ENCODE data around the gene CORO6. TPM values are rescaled to one million over a fixed set of nuclear protein-coding genes. Genes with fewer than 3 reads are reported as not detected.

The CORO6 gene
- polyA plus RNA-seq, 2 donors, result 12.6 to 22.5 TPM

GRCh38 chr17:29588017-29588561, 34.6 kb downstream of the CORO6 start:
- H3K9me3 ChIP-seq (ENCODE audit: control insufficient read depth in 2 of 2, insufficient read depth in 1 of 2, low read depth in 1 of 2, low read length in 1 of 2), result no peaks in the 10 kb centered on the region
- H3K4me1 ChIP-seq (ENCODE audit: control insufficient read depth in 2 of 2, insufficient read depth in 2 of 2, low read length in 1 of 2), result peaks cover 16 to 56% of the 10 kb centered on the region in 2 donors
- peak overlapping the region; percentile 78 to 80 for H3K4me3 ChIP-seq (ENCODE audit: low read depth in 1 of 2, low read length in 2 of 2)
- 14 to 22% methylated on average over 8 of the region's 8 CpGs for WGBS, 2 donors
- peak overlapping the region; percentile 72 to 84 for H3K27ac ChIP-seq (ENCODE audit: low read depth in 2 of 2, low read length in 1 of 2)
- peaks cover 0 to under 1% of the 10 kb centered on the region in 2 donors for H3K36me3 ChIP-seq (ENCODE audit: control insufficient read depth in 2 of 2, insufficient read depth in 2 of 2, low read length in 1 of 2)
- H3K27me3 ChIP-seq (ENCODE audit: control insufficient read depth in 1 of 2, insufficient read depth in 2 of 2, low read length in 2 of 2), result no peaks in the 10 kb centered on the region

- 57 to 68% methylated on average over 6 of the region's 6 CpGs for WGBS, 2 donors
- Histone ChIP-seq H3K4me3 (ENCODE audit: low read depth in 1 of 2, low read length in 2 of 2) (peak overlapping the region in 1 of 2 donors; percentile 78), H3K4me1 (ENCODE audit: control insufficient read depth in 2 of 2, insufficient read depth in 2 of 2, low read length in 1 of 2) (peaks cover 19 to 60% of the 10 kb centered on the region in 2 donors), H3K27ac (ENCODE audit: low read depth in 2 of 2, low read length in 1 of 2) (no peak overlapping the region), H3K27me3 (ENCODE audit: control insufficient read depth in 1 of 2, insufficient read depth in 2 of 2, low read length in 2 of 2) (no peaks in the 10 kb centered on the region), H3K9me3 (ENCODE audit: control insufficient read depth in 2 of 2, insufficient read depth in 1 of 2, low read depth in 1 of 2, low read length in 1 of 2) (no peaks in the 10 kb centered on the region), H3K36me3 (ENCODE audit: control insufficient read depth in 2 of 2, insufficient read depth in 2 of 2, low read length in 1 of 2) (peaks cover 0 to 5% of the 10 kb centered on the region in 2 donors)
Measured at GRCh38 chr17:29587591-29587990, 35.1 kb downstream of the CORO6 start.

- Histone ChIP-seq H3K27me3 (ENCODE audit: control insufficient read depth in 1 of 2, insufficient read depth in 2 of 2, low read length in 2 of 2) (no peaks in the 10 kb centered on the region), H3K4me3 (ENCODE audit: low read depth in 1 of 2, low read length in 2 of 2) (no peak overlapping the region), H3K9me3 (ENCODE audit: control insufficient read depth in 2 of 2, insufficient read depth in 1 of 2, low read depth in 1 of 2, low read length in 1 of 2) (no peaks in the 10 kb centered on the region), H3K4me1 (ENCODE audit: control insufficient read depth in 2 of 2, insufficient read depth in 2 of 2, low read length in 1 of 2) (peaks cover 19 to 58% of the 10 kb centered on the region in 2 donors), H3K36me3 (ENCODE audit: control insufficient read depth in 2 of 2, insufficient read depth in 2 of 2, low read length in 1 of 2) (peaks cover 2 to 7% of the 10 kb centered on the region in 2 donors), H3K27ac (ENCODE audit: low read depth in 2 of 2, low read length in 1 of 2) (peak overlapping the region in 1 of 2 donors; percentile 19)
- WGBS, 2 donors, result 50 to 73% methylated on average over 7 to 9 of the region's 9 CpGs
Measured at GRCh38 chr17:29586676-29587469, 35.8 kb downstream of the CORO6 start.

GRCh38 chr17:29585080-29585751, 37.5 kb downstream of the CORO6 start:
- Histone ChIP-seq H3K27ac (ENCODE audit: low read depth in 2 of 2, low read length in 1 of 2) (peak overlapping the region; percentile 11 to 50), H3K4me1 (ENCODE audit: control insufficient read depth in 2 of 2, insufficient read depth in 2 of 2, low read length in 1 of 2) (peaks cover 15 to 53% of the 10 kb centered on the region in 2 donors), H3K4me3 (ENCODE audit: low read depth in 1 of 2, low read length in 2 of 2) (peak overlapping the region in 1 of 2 donors; percentile 5), H3K9me3 (ENCODE audit: control insufficient read depth in 2 of 2, insufficient read depth in 1 of 2, low read depth in 1 of 2, low read length in 1 of 2) (no peaks in the 10 kb centered on the region), H3K27me3 (ENCODE audit: control insufficient read depth in 1 of 2, insufficient read depth in 2 of 2, low read length in 2 of 2) (no peaks in the 10 kb centered on the region), H3K36me3 (ENCODE audit: control insufficient read depth in 2 of 2, insufficient read depth in 2 of 2, low read length in 1 of 2) (peaks cover 2 to 16% of the 10 kb centered on the region in 2 donors)
- 70 to 76% methylated on average over 8 of the region's 8 CpGs for whole genome bisulfite sequencing, 2 donors

- Histone ChIP-seq H3K27ac (ENCODE audit: low read depth in 2 of 2, low read length in 1 of 2) (peak overlapping the region; percentile 11 to 50), H3K4me1 (ENCODE audit: control insufficient read depth in 2 of 2, insufficient read depth in 2 of 2, low read length in 1 of 2) (peaks cover 13 to 48% of the 10 kb centered on the region in 2 donors), H3K27me3 (ENCODE audit: control insufficient read depth in 1 of 2, insufficient read depth in 2 of 2, low read length in 2 of 2) (no peaks in the 10 kb centered on the region), H3K4me3 (ENCODE audit: low read depth in 1 of 2, low read length in 2 of 2) (no peak overlapping the region), H3K36me3 (ENCODE audit: control insufficient read depth in 2 of 2, insufficient read depth in 2 of 2, low read length in 1 of 2) (peaks cover 2 to 16% of the 10 kb centered on the region in 2 donors), H3K9me3 (ENCODE audit: control insufficient read depth in 2 of 2, insufficient read depth in 1 of 2, low read depth in 1 of 2, low read length in 1 of 2) (no peaks in the 10 kb centered on the region)
- WGBS, 2 donors, result 67 to 75% methylated on average over 12 of the region's 12 CpGs
Measured at GRCh38 chr17:29584452-29585079, 38.1 kb downstream of the CORO6 start.

- H3K27me3 ChIP-seq (ENCODE audit: control insufficient read depth in 1 of 2, insufficient read depth in 2 of 2, low read length in 2 of 2), result no peaks in the 10 kb centered on the region
- no peak overlapping the region for H3K4me3 ChIP-seq (ENCODE audit: low read depth in 1 of 2, low read length in 2 of 2)
- H3K36me3 ChIP-seq (ENCODE audit: control insufficient read depth in 2 of 2, insufficient read depth in 2 of 2, low read length in 1 of 2), result peaks cover 2 to 24% of the 10 kb centered on the region in 2 donors
- WGBS, 2 donors, result 65 to 77% methylated on average over 16 of the region's 16 CpGs
- H3K9me3 ChIP-seq (ENCODE audit: control insufficient read depth in 2 of 2, insufficient read depth in 1 of 2, low read depth in 1 of 2, low read length in 1 of 2), result no peaks in the 10 kb centered on the region
- peaks cover 13 to 48% of the 10 kb centered on the region in 2 donors for H3K4me1 ChIP-seq (ENCODE audit: control insufficient read depth in 2 of 2, insufficient read depth in 2 of 2, low read length in 1 of 2)
- peak overlapping the region; percentile 40 to 50 for H3K27ac ChIP-seq (ENCODE audit: low read depth in 2 of 2, low read length in 1 of 2)
Measured at GRCh38 chr17:29583324-29584248, 39.1 kb downstream of the CORO6 start.

GRCh38 chr17:29582772-29583171, 39.9 kb downstream of the CORO6 start:
- Histone ChIP-seq H3K4me3 (ENCODE audit: low read depth in 1 of 2, low read length in 2 of 2) (no peak overlapping the region), H3K4me1 (ENCODE audit: control insufficient read depth in 2 of 2, insufficient read depth in 2 of 2, low read length in 1 of 2) (peaks cover 7 to 40% of the 10 kb centered on the region in 2 donors), H3K36me3 (ENCODE audit: control insufficient read depth in 2 of 2, insufficient read depth in 2 of 2, low read length in 1 of 2) (peaks cover 2 to 32% of the 10 kb centered on the region in 2 donors), H3K9me3 (ENCODE audit: control insufficient read depth in 2 of 2, insufficient read depth in 1 of 2, low read depth in 1 of 2, low read length in 1 of 2) (no peaks in the 10 kb centered on the region), H3K27ac (ENCODE audit: low read depth in 2 of 2, low read length in 1 of 2) (peak overlapping the region in 1 of 2 donors; percentile 67), H3K27me3 (ENCODE audit: control insufficient read depth in 1 of 2, insufficient read depth in 2 of 2, low read length in 2 of 2) (no peaks in the 10 kb centered on the region)
- WGBS, 2 donors, result 93% methylated on average over 13 of the region's 13 CpGs

GRCh38 chr17:29582254-29582765, 40.4 kb downstream of the CORO6 start:
- Histone ChIP-seq H3K27ac (ENCODE audit: low read depth in 2 of 2, low read length in 1 of 2) (peak overlapping the region in 1 of 2 donors; percentile 67), H3K27me3 (ENCODE audit: control insufficient read depth in 1 of 2, insufficient read depth in 2 of 2, low read length in 2 of 2) (no peaks in the 10 kb centered on the region), H3K36me3 (ENCODE audit: control insufficient read depth in 2 of 2, insufficient read depth in 2 of 2, low read length in 1 of 2) (peaks cover 2 to 32% of the 10 kb centered on the region in 2 donors), H3K4me1 (ENCODE audit: control insufficient read depth in 2 of 2, insufficient read depth in 2 of 2, low read length in 1 of 2) (peaks cover 7 to 38% of the 10 kb centered on the region in 2 donors), H3K9me3 (ENCODE audit: control insufficient read depth in 2 of 2, insufficient read depth in 1 of 2, low read depth in 1 of 2, low read length in 1 of 2) (no peaks in the 10 kb centered on the region), H3K4me3 (ENCODE audit: low read depth in 1 of 2, low read length in 2 of 2) (no peak overlapping the region)
- WGBS, 2 donors, result 59 to 76% methylated on average over 10 of the region's 10 CpGs

All from esophagus (tissue), 2 donors.